HepG2 (cell line): ENCODE data around the gene DLG2. TPM values are rescaled to one million over a fixed set of nuclear protein-coding genes. Genes with fewer than 3 reads are reported as not detected.
A peak's percentile ranks its signal among the peaks of the same experiment; 100 is the strongest.

Source experiments
- BORCS8-MEF2B ChIP-seq: sonication (generic); formaldehyde crosslinking; IDR thresholded peaks from 2 replicates; pipeline ENCODE4 v1.8.0; 2022; ENCODE audit warnings: mild to moderate bottlenecking, missing genetic modification reagents
- NONO ChIP-seq, 2 experiments: fragments of 450-650 bp in 1 of 2; sonication (generic) in 1 of 2; formaldehyde crosslinking in 1 of 2; IDR thresholded peaks in 1 of 2; conservative IDR thresholded peaks in 1 of 2; 2 replicates each; pipeline versions ENCODE4 v1.6.1 to v1.8.0; 2017 to 2022; ENCODE audit warnings: mild to moderate bottlenecking in 1 of 2, missing genetic modification reagents in 1 of 2, moderate library complexity in 1 of 2
- PAWR ChIP-seq: sonication (generic); formaldehyde crosslinking; IDR thresholded peaks from 2 replicates; pipeline ENCODE4 v1.4.0; 2020; ENCODE audit warnings: missing genetic modification reagents, mild to moderate bottlenecking, borderline replicate concordance
- RBFOX2 ChIP-seq: fragments of 200-400 bp; formaldehyde crosslinking; IDR thresholded peaks from 2 replicates; pipeline ENCODE4 v1.6.1; 2017; ENCODE audit warnings: low read depth, mild to moderate bottlenecking, low read length
- SNAI1 ChIP-seq: sonication (generic); formaldehyde crosslinking; IDR thresholded peaks from 2 replicates; pipeline ENCODE4 v1.5.0; 2020; ENCODE audit warnings: mild to moderate bottlenecking, missing genetic modification reagents, borderline replicate concordance
- ZFP41 ChIP-seq: sonication (generic); formaldehyde crosslinking; IDR thresholded peaks from 2 replicates; pipeline ENCODE4 v1.4.0; 2020; ENCODE audit warnings: mild to moderate bottlenecking, missing genetic modification reagents, borderline replicate concordance
- ZNF142 ChIP-seq: sonication (generic); formaldehyde crosslinking; IDR thresholded peaks from 2 replicates; pipeline ENCODE4 v1.4.0; 2020; ENCODE audit warnings: missing genetic modification reagents
- ZNF292 ChIP-seq: sonication (generic); formaldehyde crosslinking; IDR thresholded peaks from 2 replicates; pipeline ENCODE4 v1.8.1; 2022; ENCODE audit warnings: mild to moderate bottlenecking, low read depth, missing genetic modification reagents, borderline replicate concordance
- ZNF512 ChIP-seq: sonication (generic); formaldehyde crosslinking; IDR thresholded peaks from 2 replicates; pipeline ENCODE4 v1.4.0; 2020; ENCODE audit warnings: mild to moderate bottlenecking, missing genetic modification reagents
- polyA plus RNA-seq, 8 experiments: library from polyadenylated mRNA; depleted of rRNA in 3 of 8; stranded (reverse) in 7 of 8; unstranded in 1 of 8; fragments of >200 nt; fragmentation: Illumina TruSeq in 4 of 8; extraction: Trizol in 4 of 8; gene quantifications; 2 replicates each; pipeline versions ENCODE4 v1.2.1 to v1.2.3, GENCODE V29; 2011 to 2016; ENCODE audit warnings: low read depth in 4 of 8, missing spikeins in 1 of 8, mixed read lengths in 1 of 8; ENCODE audit not compliant: insufficient read depth in 1 of 8
- total RNA-seq, 5 experiments: library from RNA; depleted of rRNA; stranded (reverse); fragments of >200 nt; fragmentation: Illumina TruSeq; extraction: Trizol; gene quantifications; 2 replicates each; pipeline ENCODE4 v1.2.3, GENCODE V29; 2016; ENCODE audit warnings: low read depth in 1 of 5
- TF ChIP-seq, protein P1 (sequence below), 2 experiments: sonication (generic) in 1 of 2; formaldehyde crosslinking in 1 of 2; IDR thresholded peaks; 2 replicates each; pipeline versions ENCODE4 v1.5.1 to v1.6.1; 2011 to 2020; ENCODE audit warnings: borderline replicate concordance in 1 of 2, low read depth in 1 of 2, low read length in 1 of 2, mild to moderate bottlenecking in 1 of 2, missing genetic modification reagents in 1 of 2, moderate library complexity in 1 of 2
- TF ChIP-seq, protein P2 (sequence below): sonication (generic); formaldehyde crosslinking; IDR thresholded peaks from 2 replicates; pipeline ENCODE4 v1.4.0; 2020; ENCODE audit warnings: mild to moderate bottlenecking, missing genetic modification reagents, borderline replicate concordance

DLG2 gene
- total and polyA plus RNA-seq, 2 of the 13 experiments (the other 11 are each of a cell fraction or from before 2014, with no cell fraction given), result 0.46 to 1.0 TPM

- TF ChIP-seq ZNF512 (CRISPR knock-in tag) (no peak), NONO (IDR thresholded peaks at IDR 0.05) (no peak), NONO (CRISPR knock-in tag; conservative IDR thresholded peaks at IDR 0.05) (peak; percentile 17; the same call in 1 of the 2 replicates), PAWR (CRISPR knock-in tag) (no peak; the same call in 1 of the 2 replicates), ZNF292 (CRISPR knock-in tag) (no peak), ZNF142 (CRISPR knock-in tag) (no peak), SNAI1 (CRISPR knock-in tag) (peak; percentile 96; the same call in 1 of the 2 replicates), ZFP41 (CRISPR knock-in tag) (no peak), BORCS8-MEF2B (CRISPR knock-in tag) (peak; percentile 80), RBFOX2 (peak; percentile 94)
- TF ChIP-seq, protein P1, sequence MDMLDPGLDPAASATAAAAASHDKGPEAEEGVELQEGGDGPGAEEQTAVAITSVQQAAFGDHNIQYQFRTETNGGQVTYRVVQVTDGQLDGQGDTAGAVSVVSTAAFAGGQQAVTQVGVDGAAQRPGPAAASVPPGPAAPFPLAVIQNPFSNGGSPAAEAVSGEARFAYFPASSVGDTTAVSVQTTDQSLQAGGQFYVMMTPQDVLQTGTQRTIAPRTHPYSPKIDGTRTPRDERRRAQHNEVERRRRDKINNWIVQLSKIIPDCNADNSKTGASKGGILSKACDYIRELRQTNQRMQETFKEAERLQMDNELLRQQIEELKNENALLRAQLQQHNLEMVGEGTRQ (IDR thresholded peaks at IDR 0.05; ENCODE audit: low read depth, low read length), result no peak
- TF ChIP-seq, protein P1 (CRISPR knock-in tag; IDR thresholded peaks at IDR 0.05; ENCODE audit: borderline replicate concordance), result no peak
- TF ChIP-seq, protein P2, sequence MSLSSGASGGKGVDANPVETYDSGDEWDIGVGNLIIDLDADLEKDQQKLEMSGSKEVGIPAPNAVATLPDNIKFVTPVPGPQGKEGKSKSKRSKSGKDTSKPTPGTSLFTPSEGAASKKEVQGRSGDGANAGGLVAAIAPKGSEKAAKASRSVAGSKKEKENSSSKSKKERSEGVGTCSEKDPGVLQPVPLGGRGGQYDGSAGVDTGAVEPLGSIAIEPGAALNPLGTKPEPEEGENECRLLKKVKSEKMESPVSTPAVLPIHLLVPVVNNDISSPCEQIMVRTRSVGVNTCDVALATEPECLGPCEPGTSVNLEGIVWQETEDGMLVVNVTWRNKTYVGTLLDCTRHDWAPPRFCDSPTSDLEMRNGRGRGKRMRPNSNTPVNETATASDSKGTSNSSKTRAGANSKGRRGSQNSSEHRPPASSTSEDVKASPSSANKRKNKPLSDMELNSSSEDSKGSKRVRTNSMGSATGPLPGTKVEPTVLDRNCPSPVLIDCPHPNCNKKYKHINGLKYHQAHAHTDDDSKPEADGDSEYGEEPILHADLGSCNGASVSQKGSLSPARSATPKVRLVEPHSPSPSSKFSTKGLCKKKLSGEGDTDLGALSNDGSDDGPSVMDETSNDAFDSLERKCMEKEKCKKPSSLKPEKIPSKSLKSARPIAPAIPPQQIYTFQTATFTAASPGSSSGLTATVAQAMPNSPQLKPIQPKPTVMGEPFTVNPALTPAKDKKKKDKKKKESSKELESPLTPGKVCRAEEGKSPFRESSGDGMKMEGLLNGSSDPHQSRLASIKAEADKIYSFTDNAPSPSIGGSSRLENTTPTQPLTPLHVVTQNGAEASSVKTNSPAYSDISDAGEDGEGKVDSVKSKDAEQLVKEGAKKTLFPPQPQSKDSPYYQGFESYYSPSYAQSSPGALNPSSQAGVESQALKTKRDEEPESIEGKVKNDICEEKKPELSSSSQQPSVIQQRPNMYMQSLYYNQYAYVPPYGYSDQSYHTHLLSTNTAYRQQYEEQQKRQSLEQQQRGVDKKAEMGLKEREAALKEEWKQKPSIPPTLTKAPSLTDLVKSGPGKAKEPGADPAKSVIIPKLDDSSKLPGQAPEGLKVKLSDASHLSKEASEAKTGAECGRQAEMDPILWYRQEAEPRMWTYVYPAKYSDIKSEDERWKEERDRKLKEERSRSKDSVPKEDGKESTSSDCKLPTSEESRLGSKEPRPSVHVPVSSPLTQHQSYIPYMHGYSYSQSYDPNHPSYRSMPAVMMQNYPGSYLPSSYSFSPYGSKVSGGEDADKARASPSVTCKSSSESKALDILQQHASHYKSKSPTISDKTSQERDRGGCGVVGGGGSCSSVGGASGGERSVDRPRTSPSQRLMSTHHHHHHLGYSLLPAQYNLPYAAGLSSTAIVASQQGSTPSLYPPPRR (CRISPR knock-in tag), result peak; percentile 37; the same call in 1 of the 2 replicates
These were observed 37.7 kb upstream of the DLG2 start, which contains the start of gene CREBZF (continued) for GRCh38 chr11:85664615-85665481.
